ENCODE data around the gene RNASEH2C.
"Not testable (repeated sequence)": the region's sequence is repeated elsewhere in the genome, so short reads cannot be mapped to it uniquely, and the experiment has no call there.

Gene RNASEH2C

DNA sequence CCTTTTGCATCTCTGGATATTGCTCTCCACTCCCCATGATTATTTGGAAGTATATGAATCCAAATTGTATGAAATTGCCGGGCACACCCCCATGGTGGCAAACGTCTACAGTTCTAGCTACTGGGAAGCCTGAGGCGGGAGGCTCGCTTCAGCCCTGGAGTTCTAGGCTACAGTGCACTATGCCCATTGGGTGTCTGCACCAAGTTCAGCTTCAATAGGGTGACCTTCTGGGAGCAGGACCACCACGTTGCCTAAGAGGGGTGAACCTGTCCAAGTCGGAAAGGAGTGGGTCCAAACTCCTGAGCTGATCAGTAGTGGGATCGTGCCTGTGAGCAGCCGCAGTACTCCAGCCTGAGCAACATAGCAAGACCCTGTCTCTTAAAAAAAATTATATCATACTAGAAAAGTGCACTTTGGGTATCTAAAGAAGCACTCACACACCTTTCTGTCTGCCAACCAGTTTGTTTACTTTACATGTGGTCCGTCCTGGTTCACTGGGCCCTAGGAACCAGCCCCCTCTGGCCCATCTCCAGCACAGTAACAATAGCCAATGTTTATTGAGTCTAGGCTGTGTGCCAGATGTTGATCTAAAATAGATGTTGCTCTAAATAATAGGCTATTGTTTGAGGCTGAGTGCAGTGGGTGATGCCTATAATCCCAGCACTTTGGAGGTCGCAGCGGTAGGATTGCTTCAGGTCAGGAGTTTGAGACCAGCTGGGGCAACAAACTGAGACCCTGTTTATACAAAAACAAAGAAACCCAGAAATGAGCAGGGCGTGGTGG lies 24.9 kb downstream of the RNASEH2C start:
- in situ Hi-C loops (cut with MboI; ENCODE audit: low sequenced_read_pairs), result no loop called here

- in situ Hi-C loops (cut with MboI; ENCODE audit: low sequenced_read_pairs), result no loop called here
Measured at GRCh38 chr11:65692367-65692766, 28.2 kb downstream of the RNASEH2C start.

DNA sequence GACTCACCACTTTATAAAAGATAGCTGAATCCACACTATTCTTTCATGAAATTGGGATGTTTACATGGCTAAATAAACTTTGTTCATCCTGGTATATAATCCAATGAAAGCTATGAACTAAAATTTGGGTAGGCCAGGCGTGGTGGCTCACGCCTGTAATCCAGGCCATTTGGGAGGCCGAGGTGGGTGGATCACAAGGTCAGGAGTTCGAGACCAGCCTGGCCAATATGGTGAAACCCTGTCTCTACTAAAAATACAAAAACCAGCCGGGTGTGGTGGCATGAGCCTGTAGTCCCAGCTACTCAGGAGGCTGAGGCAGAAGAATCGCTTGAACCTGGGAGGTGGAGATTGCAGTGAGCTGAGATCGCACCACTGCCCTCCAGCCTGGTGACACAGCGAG lies 28.8 kb downstream of the RNASEH2C start:
- in situ Hi-C loops (cut with MboI; ENCODE audit: low sequenced_read_pairs), result not testable (repeated sequence)

DNA sequence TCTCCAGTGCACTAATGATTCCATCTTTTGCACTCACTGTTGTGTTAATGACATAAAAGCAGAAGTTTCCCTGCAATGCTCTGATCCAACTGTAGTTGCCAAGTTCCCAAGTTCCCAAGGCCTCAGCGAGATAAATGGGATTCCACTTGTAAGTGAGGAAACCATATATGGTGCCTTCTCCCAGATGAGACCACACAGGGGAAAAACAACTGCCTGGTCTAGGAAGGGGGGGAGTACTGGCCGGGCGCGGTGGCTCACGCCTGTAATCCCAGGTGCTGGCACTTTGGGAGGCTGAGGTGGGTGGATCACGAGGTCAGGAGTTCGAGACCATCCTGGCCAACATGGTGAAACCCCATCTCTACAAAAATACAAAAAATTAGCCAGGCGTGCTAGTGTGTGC lies 34.6 kb downstream of the RNASEH2C start:
- in situ Hi-C loops (cut with MboI; ENCODE audit: low sequenced_read_pairs), result no loop called here

DNA sequence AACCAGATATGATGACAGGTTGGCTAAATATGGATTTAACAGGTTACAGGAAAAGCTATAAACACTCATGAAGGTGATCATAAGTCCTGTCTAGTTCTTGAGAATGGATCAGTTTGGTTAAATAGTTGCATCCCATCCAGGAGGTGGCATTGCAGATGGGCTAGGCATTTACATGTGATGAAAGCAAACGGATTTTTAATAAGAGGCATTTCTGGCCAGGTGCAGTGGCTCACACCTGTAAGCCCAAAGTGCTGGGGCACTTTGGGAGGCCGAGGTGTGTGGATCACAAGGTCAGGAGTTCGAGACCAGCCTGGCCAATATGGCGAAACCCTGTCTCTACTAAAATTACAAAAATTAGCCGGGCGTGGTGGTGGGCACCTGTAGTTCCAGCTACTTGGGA lies 37.1 kb downstream of the RNASEH2C start:
- in situ Hi-C loops (cut with MboI; ENCODE audit: low sequenced_read_pairs), result not testable (repeated sequence)

DNA sequence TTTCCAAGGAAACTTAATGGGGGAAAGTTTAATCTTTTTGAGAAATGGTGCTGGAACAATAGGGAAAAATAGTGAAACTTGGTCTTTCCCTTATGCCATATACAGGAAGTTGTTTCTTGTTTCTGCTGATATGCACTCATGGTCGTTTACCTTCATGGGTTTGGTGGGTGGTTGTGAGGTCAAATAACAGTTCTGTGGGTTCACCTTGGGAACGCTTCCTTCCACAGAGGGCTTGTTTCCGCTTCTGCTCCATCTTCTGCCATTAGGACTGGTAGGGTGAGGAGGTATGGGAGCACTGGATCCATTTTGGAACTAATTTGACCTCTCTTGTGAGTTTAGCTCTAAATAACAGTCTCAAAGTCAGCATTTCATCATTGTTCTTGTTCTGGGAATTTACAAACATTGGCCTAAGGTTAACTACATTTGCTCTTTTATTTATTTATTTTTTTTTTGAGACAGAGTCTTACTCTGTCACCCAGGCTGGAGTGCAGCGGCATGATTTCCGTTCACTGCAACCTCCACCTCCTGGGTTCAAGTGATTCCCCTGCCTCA lies 40.3 kb downstream of the RNASEH2C start:
- in situ Hi-C loops (cut with MboI; ENCODE audit: low sequenced_read_pairs), result no loop called here

DNA sequence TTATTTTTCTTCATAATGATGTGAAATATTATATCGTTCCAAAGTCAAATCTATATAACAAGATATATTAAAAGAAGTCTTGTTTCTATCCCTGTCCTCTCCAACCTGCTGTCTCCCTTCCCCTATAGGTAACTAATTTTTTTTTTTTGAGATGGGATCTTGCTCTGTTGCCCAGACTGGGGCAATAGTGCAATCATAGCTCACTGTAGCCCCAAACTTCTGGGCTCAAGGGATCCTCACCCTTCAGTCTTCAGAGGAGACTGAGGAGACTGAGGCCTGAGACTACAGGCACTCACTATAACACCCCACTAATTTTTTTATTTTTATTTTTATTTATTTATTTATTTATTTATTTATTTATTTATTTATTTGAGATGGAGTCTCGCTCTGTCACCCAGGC lies 47.6 kb downstream of the RNASEH2C start:
- in situ Hi-C loops (cut with MboI; ENCODE audit: low sequenced_read_pairs), result no loop called here

- in situ Hi-C loops (cut with MboI; ENCODE audit: low sequenced_read_pairs), result no loop called here
Measured at GRCh38 chr11:65672180-65672860, 48.3 kb downstream of the RNASEH2C start.
